ENCODE results near the gene POLR3B.

POLR3B gene

DNA sequence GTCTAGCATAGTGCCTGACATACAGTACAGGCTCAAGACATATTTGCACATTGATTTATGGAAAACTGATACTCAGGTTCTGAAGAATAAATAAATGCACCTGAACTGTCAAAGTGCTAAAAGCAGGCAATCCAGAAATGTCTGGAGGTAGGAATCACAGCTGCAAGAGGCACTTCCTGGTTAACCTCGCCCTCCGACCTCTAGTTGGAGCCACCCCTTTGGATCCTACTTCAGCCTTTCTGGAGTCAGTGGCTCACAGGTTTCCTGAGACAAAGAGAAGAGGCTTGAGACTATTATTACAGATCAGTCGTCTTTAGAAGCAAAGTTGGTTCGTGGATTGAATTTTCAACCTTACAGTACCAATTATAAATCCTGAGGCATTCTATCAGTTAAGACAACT lies 42.0 kb upstream of the POLR3B start:
- no peak for DNase-seq (ENCODE audit: low read depth in 1 of 2, low spot score in 1 of 2)
- no peaks in the 10 kb centered on the region for H3K27me3 ChIP-seq (ENCODE audit: insufficient read depth, poor library complexity, severe bottlenecking)
- H3K27ac ChIP-seq (replicated peaks), result no peak overlapping the region
- no peak overlapping the region for H3K4me3 ChIP-seq (replicated peaks; ENCODE audit: insufficient read depth, low read length)
- TF ChIP-seq POLR2AphosphoS5 (IDR thresholded peaks at IDR 0.05; ENCODE audit: low read depth), result no peak

DNA sequence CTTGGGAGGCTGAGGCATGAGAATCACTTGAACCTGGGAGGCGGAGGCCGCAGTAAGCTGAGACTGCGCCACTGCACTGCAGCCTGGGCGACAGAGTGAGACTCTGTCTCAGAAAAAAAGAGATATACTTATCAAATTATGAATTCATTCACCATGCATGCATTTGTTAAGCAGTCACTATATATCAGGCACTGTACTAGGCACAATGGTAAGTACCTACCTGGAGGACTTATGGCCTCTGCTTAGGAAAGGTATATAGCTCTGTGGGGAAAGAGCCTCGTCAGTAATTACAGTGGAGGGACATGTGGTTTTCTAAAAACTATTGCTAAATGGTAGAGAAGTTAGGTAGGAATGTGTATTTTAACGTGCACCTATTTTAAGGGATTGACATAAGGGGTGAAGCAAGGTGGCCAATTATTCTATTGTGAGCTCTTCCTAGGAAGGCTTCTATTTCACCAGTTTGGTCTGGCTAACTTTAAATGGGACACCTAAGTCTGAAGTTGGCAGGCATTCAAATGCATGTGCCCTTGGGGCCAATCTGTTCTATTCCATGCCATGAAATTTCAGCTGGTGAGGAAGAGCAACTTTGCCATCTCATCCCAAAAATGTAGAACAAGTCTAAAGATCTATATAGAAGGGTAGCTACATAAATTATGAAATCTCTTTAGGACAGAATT lies 40.0 kb upstream of the POLR3B start:
- Histone ChIP-seq H3K27ac (replicated peaks) (no peak overlapping the region), H3K4me3 (replicated peaks; ENCODE audit: insufficient read depth, low read length) (no peak overlapping the region), H3K27me3 (ENCODE audit: insufficient read depth, poor library complexity, severe bottlenecking) (no peaks in the 10 kb centered on the region)
- TF ChIP-seq, protein P1, sequence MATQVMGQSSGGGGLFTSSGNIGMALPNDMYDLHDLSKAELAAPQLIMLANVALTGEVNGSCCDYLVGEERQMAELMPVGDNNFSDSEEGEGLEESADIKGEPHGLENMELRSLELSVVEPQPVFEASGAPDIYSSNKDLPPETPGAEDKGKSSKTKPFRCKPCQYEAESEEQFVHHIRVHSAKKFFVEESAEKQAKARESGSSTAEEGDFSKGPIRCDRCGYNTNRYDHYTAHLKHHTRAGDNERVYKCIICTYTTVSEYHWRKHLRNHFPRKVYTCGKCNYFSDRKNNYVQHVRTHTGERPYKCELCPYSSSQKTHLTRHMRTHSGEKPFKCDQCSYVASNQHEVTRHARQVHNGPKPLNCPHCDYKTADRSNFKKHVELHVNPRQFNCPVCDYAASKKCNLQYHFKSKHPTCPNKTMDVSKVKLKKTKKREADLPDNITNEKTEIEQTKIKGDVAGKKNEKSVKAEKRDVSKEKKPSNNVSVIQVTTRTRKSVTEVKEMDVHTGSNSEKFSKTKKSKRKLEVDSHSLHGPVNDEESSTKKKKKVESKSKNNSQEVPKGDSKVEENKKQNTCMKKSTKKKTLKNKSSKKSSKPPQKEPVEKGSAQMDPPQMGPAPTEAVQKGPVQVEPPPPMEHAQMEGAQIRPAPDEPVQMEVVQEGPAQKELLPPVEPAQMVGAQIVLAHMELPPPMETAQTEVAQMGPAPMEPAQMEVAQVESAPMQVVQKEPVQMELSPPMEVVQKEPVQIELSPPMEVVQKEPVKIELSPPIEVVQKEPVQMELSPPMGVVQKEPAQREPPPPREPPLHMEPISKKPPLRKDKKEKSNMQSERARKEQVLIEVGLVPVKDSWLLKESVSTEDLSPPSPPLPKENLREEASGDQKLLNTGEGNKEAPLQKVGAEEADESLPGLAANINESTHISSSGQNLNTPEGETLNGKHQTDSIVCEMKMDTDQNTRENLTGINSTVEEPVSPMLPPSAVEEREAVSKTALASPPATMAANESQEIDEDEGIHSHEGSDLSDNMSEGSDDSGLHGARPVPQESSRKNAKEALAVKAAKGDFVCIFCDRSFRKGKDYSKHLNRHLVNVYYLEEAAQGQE (IDR thresholded peaks at IDR 0.05; ENCODE audit: insufficient replicate concordance, low read depth), result no peak
- TF ChIP-seq POLR2AphosphoS5 (IDR thresholded peaks at IDR 0.05; ENCODE audit: low read depth) (no peak), GABPA (IDR thresholded peaks at IDR 0.05; ENCODE audit: low read depth) (no peak), SPI1 (IDR thresholded peaks at IDR 0.05; ENCODE audit: borderline replicate concordance, low read depth) (no peak)
- TF ChIP-seq, protein P2, sequence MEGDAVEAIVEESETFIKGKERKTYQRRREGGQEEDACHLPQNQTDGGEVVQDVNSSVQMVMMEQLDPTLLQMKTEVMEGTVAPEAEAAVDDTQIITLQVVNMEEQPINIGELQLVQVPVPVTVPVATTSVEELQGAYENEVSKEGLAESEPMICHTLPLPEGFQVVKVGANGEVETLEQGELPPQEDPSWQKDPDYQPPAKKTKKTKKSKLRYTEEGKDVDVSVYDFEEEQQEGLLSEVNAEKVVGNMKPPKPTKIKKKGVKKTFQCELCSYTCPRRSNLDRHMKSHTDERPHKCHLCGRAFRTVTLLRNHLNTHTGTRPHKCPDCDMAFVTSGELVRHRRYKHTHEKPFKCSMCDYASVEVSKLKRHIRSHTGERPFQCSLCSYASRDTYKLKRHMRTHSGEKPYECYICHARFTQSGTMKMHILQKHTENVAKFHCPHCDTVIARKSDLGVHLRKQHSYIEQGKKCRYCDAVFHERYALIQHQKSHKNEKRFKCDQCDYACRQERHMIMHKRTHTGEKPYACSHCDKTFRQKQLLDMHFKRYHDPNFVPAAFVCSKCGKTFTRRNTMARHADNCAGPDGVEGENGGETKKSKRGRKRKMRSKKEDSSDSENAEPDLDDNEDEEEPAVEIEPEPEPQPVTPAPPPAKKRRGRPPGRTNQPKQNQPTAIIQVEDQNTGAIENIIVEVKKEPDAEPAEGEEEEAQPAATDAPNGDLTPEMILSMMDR (IDR thresholded peaks at IDR 0.05; ENCODE audit: insufficient read depth, low read length), result no peak
- DNase-seq (ENCODE audit: low read depth in 1 of 2, low spot score in 1 of 2), result no peak

DNA sequence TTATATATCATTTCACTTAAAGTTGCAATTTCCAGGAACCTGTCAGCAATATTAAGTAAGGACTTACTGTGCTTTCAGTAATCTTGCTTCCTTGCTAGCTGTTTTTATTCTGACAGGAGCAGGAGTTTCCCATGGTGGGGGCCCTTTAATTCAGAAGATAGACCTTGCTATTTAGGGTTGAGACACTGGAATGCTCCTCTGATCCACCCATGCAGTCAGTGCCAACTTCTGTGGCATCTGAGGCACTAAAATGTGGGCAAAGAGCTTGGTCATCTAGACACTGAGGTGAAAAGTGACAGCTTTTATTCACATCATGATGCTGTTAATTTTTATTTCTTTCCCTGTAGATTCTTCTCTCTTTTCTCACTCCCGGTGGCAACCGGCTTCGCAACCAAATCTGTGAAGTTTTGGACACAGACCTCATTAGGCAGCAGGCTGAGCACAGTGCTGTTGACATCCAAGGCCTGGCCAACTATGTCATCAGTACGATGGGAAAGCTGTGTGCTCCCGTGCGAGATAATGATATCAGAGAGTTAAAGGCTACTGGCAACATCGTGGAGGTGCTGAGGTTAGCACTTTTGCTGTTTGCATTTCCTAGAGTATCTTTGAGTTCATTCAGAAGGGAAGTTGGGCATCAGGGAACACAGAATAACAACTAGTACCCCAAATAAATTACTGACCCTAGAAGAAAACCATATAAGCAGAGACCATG lies 36.3 kb upstream of the POLR3B start:
- TF ChIP-seq SPI1 (IDR thresholded peaks at IDR 0.05; ENCODE audit: borderline replicate concordance, low read depth) (no peak), POLR2AphosphoS5 (IDR thresholded peaks at IDR 0.05; ENCODE audit: low read depth) (no peak), GABPA (IDR thresholded peaks at IDR 0.05; ENCODE audit: low read depth) (no peak)
- TF ChIP-seq, protein P1 (IDR thresholded peaks at IDR 0.05; ENCODE audit: insufficient replicate concordance, low read depth), result no peak
- TF ChIP-seq, protein P2 (IDR thresholded peaks at IDR 0.05; ENCODE audit: insufficient read depth, low read length), result no peak
- Histone ChIP-seq H3K4me3 (replicated peaks; ENCODE audit: insufficient read depth, low read length) (no peak overlapping the region), H3K27me3 (ENCODE audit: insufficient read depth, poor library complexity, severe bottlenecking) (no peaks in the 10 kb centered on the region), H3K27ac (replicated peaks) (no peak overlapping the region)
- DNase-seq (ENCODE audit: low read depth in 1 of 2, low spot score in 1 of 2), result no peak

DNA sequence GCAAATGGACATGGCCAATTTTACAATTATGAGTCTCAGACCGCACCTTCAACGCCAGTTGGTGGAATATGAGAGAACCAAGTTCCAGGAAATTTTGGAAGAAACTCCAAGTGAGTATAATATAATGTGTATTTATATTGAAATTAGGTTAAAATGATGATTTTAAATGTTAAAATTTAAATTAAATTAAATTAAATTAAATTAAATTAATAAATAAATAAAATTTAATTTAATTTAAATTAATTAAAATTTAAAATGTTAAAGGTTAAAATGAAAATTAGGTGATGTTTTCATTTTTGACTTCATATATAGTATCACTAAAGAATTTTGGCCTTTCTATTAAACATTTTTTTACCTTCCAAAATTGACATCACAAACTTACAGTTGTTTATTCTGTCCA lies 34.0 kb upstream of the POLR3B start:
- no peak overlapping the region for H3K4me3 ChIP-seq (replicated peaks; ENCODE audit: insufficient read depth, low read length)
- peaks cover 2% of the 10 kb centered on the region for H3K27me3 ChIP-seq (ENCODE audit: insufficient read depth, poor library complexity, severe bottlenecking)
- no peak overlapping the region for H3K27ac ChIP-seq (replicated peaks)
- TF ChIP-seq POLR2AphosphoS5 (IDR thresholded peaks at IDR 0.05; ENCODE audit: low read depth) (no peak), SPI1 (IDR thresholded peaks at IDR 0.05; ENCODE audit: borderline replicate concordance, low read depth) (no peak), GABPA (IDR thresholded peaks at IDR 0.05; ENCODE audit: low read depth) (no peak)
- TF ChIP-seq, protein P1 (IDR thresholded peaks at IDR 0.05; ENCODE audit: insufficient replicate concordance, low read depth), result no peak
- TF ChIP-seq, protein P2 (IDR thresholded peaks at IDR 0.05; ENCODE audit: insufficient read depth, low read length), result no peak
- DNase-seq (ENCODE audit: low read depth in 1 of 2, low spot score in 1 of 2), result no peak
